ENCODE data around the gene CHRNB1.

The CHRNB1 gene

GRCh38 chr17:7437950-7438614 lies 6.8 kb upstream of the CHRNB1 start:
- DNase-seq (ENCODE audit: low read depth), result no peak

DNA sequence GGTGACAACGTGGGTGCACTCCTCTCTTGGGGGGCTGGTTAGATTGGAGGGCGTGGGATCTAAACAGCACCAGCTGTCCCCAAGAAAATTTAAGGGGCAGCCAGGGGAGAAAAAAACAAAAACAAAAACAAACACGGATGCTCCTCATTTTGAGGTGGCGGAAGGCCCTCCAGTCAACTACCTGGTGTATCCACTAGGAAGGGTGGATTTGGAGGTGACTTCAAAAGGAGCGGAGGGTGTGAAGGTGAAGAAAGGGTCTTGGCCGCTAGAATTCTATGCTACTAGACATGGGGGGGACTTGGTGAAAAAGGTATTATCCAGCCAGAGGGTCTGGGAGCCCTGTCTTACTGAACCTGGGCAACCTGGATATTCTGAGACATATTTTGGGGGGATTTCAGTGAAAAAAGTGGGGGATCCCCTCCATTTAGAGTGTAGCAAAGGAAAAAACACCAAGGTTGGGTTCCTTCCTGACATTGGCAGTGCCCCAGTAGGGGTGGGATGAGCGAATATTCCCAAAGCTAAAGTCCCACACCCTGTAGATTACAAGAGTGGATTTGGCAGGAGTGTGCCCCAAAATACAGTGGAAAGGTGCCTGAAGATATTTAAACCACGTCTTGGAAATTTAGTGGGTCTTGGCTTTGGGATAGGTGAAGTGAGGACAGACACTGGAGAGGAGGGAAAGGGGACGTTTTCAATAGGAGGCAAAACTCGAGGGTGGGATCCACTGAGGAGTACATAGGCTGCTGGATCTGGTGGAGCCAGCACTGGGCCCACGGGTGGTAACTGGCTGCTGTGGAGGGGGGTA lies 6.0 kb upstream of the CHRNB1 start:
- DNase-seq (ENCODE audit: low read depth), result no peak

GRCh38 chr17:7439462-7440112 lies 5.3 kb upstream of the CHRNB1 start, which contains the start of gene FGF11:
Gene FGF11, plus strand, starts transcription at chr17:7439512. Its CDS starts 109 bp downstream, at chr17:7439621.
- DNase-seq (ENCODE audit: low read depth), result no peak

GRCh38 chr17:7440113-7440833 lies 4.6 kb upstream of the CHRNB1 start:
- DNase-seq (ENCODE audit: low read depth), result no peak

GRCh38 chr17:7440834-7441195 lies 4.0 kb upstream of the CHRNB1 start:
- no peak for DNase-seq (ENCODE audit: low read depth)

DNA sequence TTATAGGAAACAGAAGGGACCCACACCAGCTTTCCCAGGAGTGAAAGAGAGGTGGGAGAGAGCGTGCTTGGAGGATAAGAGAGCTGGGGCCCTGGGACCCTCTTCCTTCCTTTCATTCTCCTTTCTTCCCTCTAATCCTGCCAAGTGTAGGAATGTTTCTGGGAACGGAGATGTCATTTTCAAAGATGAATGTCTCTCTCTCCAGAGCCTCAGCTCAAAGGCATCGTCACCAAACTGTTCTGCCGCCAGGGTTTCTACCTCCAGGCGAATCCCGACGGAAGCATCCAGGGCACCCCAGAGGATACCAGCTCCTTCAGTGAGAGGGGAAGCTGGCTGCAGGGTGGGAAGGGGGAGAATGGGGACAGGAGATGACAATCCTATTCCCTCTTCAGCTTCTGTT lies 3.6 kb upstream of the CHRNB1 start:
- no peak for DNase-seq (ENCODE audit: low read depth)

GRCh38 chr17:7442142-7442541 lies 2.7 kb upstream of the CHRNB1 start:
- DNase-seq (ENCODE audit: low read depth), result no peak

DNA sequence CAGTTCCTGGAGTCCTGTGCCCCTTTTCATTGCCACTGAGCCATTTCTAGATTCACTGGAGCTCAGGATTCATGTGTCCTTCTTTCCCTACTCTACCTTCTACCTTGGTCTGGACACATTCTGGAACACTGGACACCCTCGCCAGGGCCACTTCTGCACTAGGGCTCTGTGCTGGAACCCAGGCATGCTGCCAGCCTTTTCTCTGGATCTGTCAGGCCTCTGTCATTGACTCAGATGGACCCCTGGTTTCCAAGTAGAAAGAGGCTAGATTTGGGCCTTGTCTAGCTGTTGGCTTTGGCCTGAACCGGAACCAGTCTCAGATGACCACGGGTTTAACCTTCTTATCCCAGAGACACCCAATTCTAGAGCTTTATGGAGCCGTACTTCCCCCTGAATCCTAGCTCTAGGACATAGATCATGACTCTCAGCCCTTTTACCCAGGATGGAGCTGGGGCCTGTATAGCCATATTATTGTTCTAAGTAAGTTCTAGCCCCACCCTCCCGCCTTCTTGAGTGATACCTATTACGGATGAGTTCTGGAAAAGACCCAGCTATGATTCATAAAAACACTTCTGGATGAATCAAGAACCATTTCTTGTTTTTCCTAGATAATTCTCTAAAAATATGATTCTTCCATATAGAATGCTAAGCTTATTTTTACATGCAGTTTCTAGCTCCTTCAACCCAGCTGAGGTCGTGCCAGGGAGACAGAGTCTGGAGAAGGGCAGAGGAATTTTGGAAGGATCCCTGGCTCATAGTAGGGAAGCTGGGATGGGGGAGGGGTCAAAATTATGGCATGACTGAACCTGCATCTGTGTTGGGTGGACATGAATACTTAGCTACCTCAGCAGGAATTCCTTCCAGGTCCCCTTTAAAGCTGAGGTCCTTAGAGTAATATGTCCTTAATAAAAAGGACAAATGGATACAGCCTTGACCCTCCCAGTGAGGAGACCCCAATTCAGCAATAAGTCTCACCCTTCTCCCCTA lies 1.1 kb upstream of the CHRNB1 start:
- no peak for DNase-seq (ENCODE audit: low read depth)

- no peak for DNase-seq (ENCODE audit: low read depth)
Measured at GRCh38 chr17:7445619-7445968, 733 bp downstream of the CHRNB1 start.

DNA sequence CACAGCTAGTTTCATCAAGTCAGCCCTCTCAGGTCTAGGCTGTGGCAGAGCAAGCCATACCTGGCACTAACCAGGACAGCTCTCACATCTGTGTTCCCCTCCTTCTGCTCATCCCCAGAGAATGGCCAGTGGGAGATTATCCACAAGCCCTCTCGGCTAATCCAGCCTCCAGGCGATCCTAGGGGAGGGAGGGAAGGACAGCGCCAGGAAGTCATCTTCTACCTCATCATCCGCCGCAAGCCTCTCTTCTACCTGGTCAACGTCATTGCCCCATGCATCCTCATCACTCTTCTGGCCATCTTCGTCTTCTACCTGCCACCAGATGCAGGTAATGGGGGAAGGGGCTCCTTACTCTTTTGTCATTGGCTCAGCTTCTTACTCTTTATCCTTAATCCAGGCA lies 3.6 kb downstream of the CHRNB1 start:
- DNase-seq (ENCODE audit: low read depth), result no peak

GRCh38 chr17:7459961-7460545 lies 15.2 kb downstream of the CHRNB1 start:
- DNase-seq (ENCODE audit: low read depth), result no peak

DNA sequence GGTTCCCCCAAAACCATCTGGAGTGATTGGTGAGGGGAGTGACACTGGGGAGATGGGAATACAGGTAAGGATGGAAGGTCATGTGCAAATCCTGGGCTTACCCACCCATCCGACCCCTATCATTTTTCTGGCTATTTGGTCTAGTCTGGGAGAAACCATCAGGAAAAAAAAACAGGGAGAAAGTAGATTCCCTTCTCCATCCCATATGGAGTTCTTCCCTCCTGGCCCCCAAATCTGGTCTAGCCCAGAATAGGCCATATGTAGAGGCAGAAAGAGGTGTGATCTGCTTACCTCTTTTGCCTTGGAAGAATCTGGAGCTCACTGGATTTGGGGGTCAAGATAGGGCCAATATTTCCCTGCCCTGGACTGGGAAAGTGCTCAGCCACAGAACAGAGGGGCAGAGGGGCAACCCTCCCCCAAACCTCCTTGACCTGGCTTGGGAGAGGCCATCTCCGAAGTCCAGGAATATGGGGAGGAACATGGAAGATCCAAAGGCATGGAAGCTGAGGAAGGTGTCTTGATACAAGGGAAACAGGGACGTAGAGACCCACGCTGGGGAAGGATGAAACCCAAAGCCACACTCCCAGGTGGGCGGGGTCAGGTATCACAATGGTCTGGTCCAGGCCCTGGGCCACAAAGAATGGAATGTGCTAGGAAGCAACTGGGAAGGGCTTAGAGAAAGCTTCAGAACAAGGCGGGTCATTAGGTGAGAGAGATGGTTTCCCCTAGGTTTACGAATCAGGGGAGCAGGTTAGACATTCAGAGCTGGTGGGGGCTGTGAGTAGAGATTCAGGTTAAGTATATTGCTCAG lies 16.2 kb downstream of the CHRNB1 start:
- no peak for DNase-seq (ENCODE audit: low read depth)

DNA sequence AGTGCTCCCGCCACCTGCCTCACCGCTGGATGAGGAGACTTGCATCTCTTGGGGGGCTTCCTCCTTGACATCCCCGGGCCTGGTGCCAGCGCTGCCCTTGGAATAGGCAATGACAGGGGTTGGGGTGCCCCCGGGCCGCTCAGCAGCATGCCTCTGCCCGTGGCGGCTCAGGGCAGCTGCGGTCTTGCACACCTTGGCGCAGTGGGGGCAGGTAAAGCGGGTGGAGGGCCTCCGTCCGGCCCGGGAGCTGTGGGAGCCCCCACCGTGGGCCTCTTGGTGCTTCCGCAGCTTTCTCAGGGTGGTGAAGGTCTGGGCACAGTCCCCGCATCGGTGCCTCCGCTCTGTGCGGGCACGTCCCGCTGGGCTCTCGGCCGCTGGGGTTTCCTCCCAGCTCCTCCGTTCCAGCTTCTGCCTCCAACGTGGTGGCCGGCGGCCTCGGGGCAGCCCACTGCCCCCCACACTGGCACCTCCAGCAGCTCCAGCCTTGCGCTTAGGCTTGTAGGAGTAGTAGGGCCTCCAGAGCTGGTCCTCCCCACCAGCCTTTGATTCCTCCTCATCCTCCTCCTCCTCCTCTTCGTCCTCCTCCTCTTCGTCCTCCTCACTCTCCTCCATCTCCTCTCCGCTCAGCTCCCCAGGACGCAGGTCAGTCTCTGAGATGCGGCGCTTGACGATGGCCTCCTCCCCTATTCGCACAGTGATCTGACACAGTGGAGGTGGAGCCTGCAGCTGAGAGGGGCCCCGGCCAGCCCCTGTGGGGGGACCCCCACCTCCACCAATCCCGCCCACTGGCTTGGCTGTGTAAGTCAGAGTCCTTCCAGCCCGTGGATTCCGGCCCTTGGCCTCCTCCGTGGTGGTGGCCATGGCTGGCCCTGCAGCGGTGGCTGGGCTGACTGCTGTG lies 17.9 kb downstream of the CHRNB1 start:
- DNase-seq (ENCODE audit: low read depth), result no peak

GRCh38 chr17:7463372-7463846 lies 18.5 kb downstream of the CHRNB1 start:
- no peak for DNase-seq (ENCODE audit: low read depth)

DNA sequence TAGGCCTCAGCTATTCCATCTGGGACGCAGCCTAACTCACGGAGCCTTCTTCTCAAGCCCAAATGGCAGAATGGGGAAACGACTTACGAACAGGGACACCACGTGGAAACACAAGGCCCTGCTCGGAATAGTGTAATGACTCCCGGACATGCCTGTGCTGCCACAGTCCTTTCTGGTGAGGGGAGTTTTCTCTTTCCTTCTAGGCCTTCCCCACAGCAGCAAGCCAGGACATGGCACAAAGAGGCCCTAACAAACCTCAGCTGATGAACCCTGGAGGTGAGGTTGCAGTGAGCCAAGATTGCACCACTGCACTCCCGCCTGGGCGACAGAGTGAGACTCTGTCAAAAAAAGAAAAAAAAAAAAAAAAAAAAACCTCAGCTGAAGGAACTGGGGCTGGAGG lies 19.2 kb downstream of the CHRNB1 start:
- DNase-seq (ENCODE audit: low read depth), result no peak

- no peak for DNase-seq (ENCODE audit: low read depth)
Measured at GRCh38 chr17:7465597-7466275, 20.9 kb downstream of the CHRNB1 start.

- no peak for DNase-seq (ENCODE audit: low read depth)
Measured at GRCh38 chr17:7466318-7466638, 21.4 kb downstream of the CHRNB1 start.

DNA sequence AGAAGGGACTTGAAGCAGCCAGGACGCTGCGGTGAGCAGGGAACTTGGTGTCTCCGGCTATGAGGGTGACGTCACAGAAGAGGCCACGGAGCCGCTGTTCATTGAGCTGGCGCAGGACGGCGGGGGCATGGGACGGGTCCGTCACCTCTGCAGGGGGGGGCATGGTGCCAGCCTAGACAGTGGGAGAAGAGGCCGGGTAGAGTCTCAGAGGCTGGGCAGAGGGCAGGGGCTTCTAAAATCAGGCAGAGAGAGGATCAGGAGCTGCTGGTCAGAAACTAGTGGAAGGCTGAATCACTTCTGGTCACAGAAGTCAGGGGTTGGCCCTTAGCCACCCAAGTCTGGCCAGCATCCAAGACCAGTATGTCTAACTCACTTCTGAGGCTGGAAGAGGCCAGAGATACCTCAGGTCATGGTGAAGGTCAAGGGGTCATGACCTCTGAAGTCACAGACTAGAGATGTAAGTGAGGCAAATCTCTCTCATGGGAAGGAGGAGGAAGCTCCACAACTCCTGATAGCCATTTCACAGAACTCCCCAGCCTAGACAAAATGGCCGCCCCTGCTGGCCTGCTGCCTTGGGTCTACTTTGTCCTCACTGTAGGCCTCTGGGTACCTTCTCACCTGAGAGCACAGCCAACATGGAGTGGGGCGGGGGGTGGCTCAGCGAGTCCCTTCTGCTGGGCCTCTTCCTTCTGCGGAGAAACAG lies 21.9 kb downstream of the CHRNB1 start:
- DNase-seq (ENCODE audit: low read depth), result no peak

Measured in stimulated activated CD8-positive, alpha-beta memory T cell treated with anti-CD3 and anti-CD28 coated beads, Interleukin-12 subunit alpha, Interleukin-12 subunit beta, amount 100 ng/mL, for 1 hour (primary cell).